BLaER1 (cell line): ENCODE measurements around the gene EML4.
"Not testable (repeated sequence)": the region's sequence is repeated elsewhere in the genome, so short reads cannot be mapped to it uniquely, and the experiment has no call there.

Source experiments
- H3K27ac ChIP-seq: shearing (Covaris generic); formaldehyde crosslinking; 2 replicates; pipeline ENCODE4 v1.8.1; 2022
- H3K27me3 ChIP-seq: shearing (Covaris generic); formaldehyde crosslinking; 2 replicates; pipeline ENCODE4 v1.8.1; 2022
- H3K36me3 ChIP-seq: shearing (Covaris generic); formaldehyde crosslinking; 2 replicates; pipeline ENCODE4 v1.8.1; 2022
- H3K4me1 ChIP-seq: shearing (Covaris generic); formaldehyde crosslinking; 2 replicates; pipeline ENCODE4 v1.8.1; 2022
- H3K4me2 ChIP-seq: shearing (Covaris generic); formaldehyde crosslinking; 2 replicates; pipeline ENCODE4 v1.8.1; 2022
- H3K4me3 ChIP-seq: shearing (Covaris generic); formaldehyde crosslinking; 2 replicates; pipeline ENCODE4 v1.8.1; 2022
- H3K9ac ChIP-seq: shearing (Covaris generic); formaldehyde crosslinking; 2 replicates; pipeline ENCODE4 v1.8.1; 2022
- H3K9me3 ChIP-seq: shearing (Covaris generic); formaldehyde crosslinking; 2 replicates; pipeline ENCODE4 v1.8.1; 2022
- H4K20me1 ChIP-seq: shearing (Covaris generic); formaldehyde crosslinking; 2 replicates; pipeline ENCODE4 v1.8.1; 2022
- Cebpa-rat ChIP-seq: shearing (Covaris generic); IDR thresholded peaks from 2 replicates; pipeline ENCODE4 v1.8.1; 2022

Gene EML4

DNA sequence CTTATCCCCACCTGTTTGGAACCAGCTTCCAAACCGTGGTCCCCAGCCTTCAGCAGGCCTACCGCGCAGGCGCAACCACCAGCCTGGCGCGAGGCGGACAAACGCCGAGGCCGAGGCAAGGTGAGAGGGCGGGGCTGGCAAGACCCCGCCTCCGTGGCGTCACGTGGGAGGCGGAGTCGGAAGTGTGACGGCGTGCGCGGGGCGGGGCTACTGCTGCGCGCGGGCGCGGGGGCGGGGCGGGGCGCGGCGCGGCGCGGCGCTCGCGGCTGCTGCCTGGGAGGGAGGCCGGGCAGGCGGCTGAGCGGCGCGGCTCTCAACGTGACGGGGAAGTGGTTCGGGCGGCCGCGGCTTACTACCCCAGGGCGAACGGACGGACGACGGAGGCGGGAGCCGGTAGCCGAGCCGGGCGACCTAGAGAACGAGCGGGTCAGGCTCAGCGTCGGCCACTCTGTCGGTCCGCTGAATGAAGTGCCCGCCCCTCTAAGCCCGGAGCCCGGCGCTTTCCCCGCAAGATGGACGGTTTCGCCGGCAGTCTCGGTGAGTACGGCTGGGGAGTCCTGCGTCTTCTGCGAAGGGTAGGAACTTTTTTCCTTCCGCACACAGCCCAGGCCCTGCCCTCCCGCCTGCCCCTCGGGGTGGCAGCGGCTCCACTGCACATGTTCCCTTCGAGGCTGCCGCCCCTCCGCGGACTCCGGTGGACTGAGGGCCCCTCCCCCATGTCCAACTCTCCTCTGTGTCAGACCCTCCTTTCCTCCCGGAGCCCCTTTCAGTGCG is at the start of gene EML4:
Gene EML4, plus strand, starts transcription at position 254 of the 774 bp plus-strand sequence. Its CDS starts 259 bp downstream, at position 513.
- H3K4me3 ChIP-seq = peak within 1 kb of the TSS; percentile 94
- TF ChIP-seq Cebpa-rat = no peak
- H3K36me3 ChIP-seq = 0 out of 2 replicates have a peak, but pooled peaks cover 4% of the 10 kb centered on the region
- H3K9ac ChIP-seq = peak within 1 kb of the TSS; percentile 88
- H3K4me2 ChIP-seq = peak within 1 kb of the TSS; percentile 81
- no peaks in the 10 kb centered on the region for H3K27me3 ChIP-seq
- no peaks in the 10 kb centered on the region for H3K9me3 ChIP-seq
- peaks cover 30% of the 10 kb centered on the region for H4K20me1 ChIP-seq
- H3K27ac ChIP-seq = peak within 1 kb of the TSS; percentile 84
- H3K4me1 ChIP-seq = peaks cover 28% of the 10 kb centered on the region

DNA sequence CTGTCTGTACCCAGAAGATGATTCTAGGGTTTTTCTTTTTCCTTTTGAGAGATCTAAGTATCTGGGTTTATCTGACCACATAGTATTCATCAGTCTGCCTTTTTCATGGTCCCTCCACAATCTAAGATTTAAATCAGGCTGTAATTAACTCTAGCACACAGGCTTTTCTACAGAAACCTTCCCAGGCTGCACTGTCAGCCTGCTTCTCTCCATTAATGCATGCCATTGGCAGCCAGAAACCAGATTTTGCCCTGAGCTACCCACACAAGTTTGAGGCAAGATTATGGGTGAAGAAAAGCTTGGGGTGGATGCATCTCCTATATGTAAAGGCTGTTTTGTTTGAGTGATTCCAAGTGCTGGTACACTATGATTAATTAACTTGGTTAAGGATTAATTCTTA is 45.7 kb upstream of the EML4 start:
- Histone ChIP-seq H3K36me3 (no peaks in the 10 kb centered on the region), H3K27ac (no peak overlapping the region), H4K20me1 (no peaks in the 10 kb centered on the region), H3K9me3 (peaks cover 18% of the 10 kb centered on the region), H3K9ac (no peak overlapping the region), H3K4me2 (peak overlapping the region; percentile 40; the same call in 1 of the 2 replicates), H3K27me3 (no peaks in the 10 kb centered on the region), H3K4me1 (peaks cover 38% of the 10 kb centered on the region), H3K4me3 (no peak overlapping the region)
- TF ChIP-seq Cebpa-rat = no peak

- H3K9ac ChIP-seq = no peak overlapping the region
- H4K20me1 ChIP-seq = no peaks in the 10 kb centered on the region
- H3K4me2 ChIP-seq = peak overlapping the region; percentile 40
- no peaks in the 10 kb centered on the region for H3K27me3 ChIP-seq
- H3K36me3 ChIP-seq = no peaks in the 10 kb centered on the region
- H3K4me3 ChIP-seq = no peak overlapping the region
- peaks cover 18% of the 10 kb centered on the region for H3K9me3 ChIP-seq
- no peak overlapping the region for H3K27ac ChIP-seq
- TF ChIP-seq Cebpa-rat = no peak
- peaks cover 40% of the 10 kb centered on the region for H3K4me1 ChIP-seq
Measured at GRCh38 chr2:42124011-42124785, 45.0 kb upstream of the EML4 start.

GRCh38 chr2:42125841-42126594 is 43.1 kb upstream of the EML4 start:
- no peaks in the 10 kb centered on the region for H3K27me3 ChIP-seq
- no peak overlapping the region for H3K4me2 ChIP-seq
- H3K9me3 ChIP-seq = peaks cover 18% of the 10 kb centered on the region
- TF ChIP-seq Cebpa-rat = no peak
- no peaks in the 10 kb centered on the region for H4K20me1 ChIP-seq
- H3K27ac ChIP-seq = no peak overlapping the region
- no peak overlapping the region for H3K9ac ChIP-seq
- H3K36me3 ChIP-seq = no peaks in the 10 kb centered on the region
- no peak overlapping the region for H3K4me3 ChIP-seq
- H3K4me1 ChIP-seq = peaks cover 53% of the 10 kb centered on the region

- H3K4me3 ChIP-seq, H3K9ac ChIP-seq, H3K36me3 ChIP-seq, H3K27ac ChIP-seq, H3K27me3 ChIP-seq, H3K9me3 ChIP-seq, H4K20me1 ChIP-seq: not testable (repeated sequence)
- H3K4me1 ChIP-seq = peaks cover 57% of the 10 kb centered on the region
- peak overlapping the region; percentile 70 for H3K4me2 ChIP-seq
Measured at GRCh38 chr2:42126873-42127272, 42.3 kb upstream of the EML4 start.

GRCh38 chr2:42127425-42128424 is 41.4 kb upstream of the EML4 start:
- Histone ChIP-seq H3K27me3 (no peaks in the 10 kb centered on the region), H3K4me1 (peaks cover 66% of the 10 kb centered on the region), H4K20me1 (no peaks in the 10 kb centered on the region), H3K9ac (no peak overlapping the region), H3K36me3 (no peaks in the 10 kb centered on the region), H3K27ac (no peak overlapping the region), H3K9me3 (peaks cover 2% of the 10 kb centered on the region), H3K4me3 (no peak overlapping the region), H3K4me2 (peak overlapping the region; percentile 70)
- no peak for TF ChIP-seq Cebpa-rat

GRCh38 chr2:42128721-42129486 is 40.2 kb upstream of the EML4 start:
- H3K27ac ChIP-seq = peak overlapping the region; percentile 45; the same call in 1 of the 2 replicates
- H3K4me1 ChIP-seq = peaks cover 72% of the 10 kb centered on the region
- no peaks in the 10 kb centered on the region for H3K36me3 ChIP-seq
- no peak for TF ChIP-seq Cebpa-rat
- no peaks in the 10 kb centered on the region for H3K9me3 ChIP-seq
- no peak overlapping the region for H3K4me3 ChIP-seq
- H3K4me2 ChIP-seq = peak overlapping the region; percentile 70
- H4K20me1 ChIP-seq = no peaks in the 10 kb centered on the region
- H3K27me3 ChIP-seq = no peaks in the 10 kb centered on the region
- no peak overlapping the region for H3K9ac ChIP-seq

DNA sequence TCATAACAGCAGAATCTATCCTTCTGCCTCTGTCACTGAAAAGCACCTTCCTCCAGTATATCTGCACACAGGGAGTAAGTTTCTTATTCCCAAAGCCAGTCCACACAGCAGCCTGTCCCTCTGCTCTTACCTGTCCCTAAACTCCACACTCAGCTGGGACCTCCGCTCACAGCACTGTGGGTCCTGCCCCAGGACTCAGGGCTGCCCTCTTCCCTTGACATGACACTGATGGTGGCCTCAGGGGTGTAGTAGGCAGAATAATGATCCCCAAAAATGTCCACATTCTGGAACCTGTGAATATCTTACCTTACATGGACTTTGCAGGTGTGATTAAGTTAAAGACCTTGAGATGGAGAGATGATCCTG is 39.7 kb upstream of the EML4 start:
- no peaks in the 10 kb centered on the region for H3K36me3 ChIP-seq
- peak overlapping the region; percentile 45; the same call in 1 of the 2 replicates for H3K27ac ChIP-seq
- H3K9me3 ChIP-seq = no peaks in the 10 kb centered on the region
- no peak overlapping the region for H3K9ac ChIP-seq
- H4K20me1 ChIP-seq = no peaks in the 10 kb centered on the region
- no peak overlapping the region for H3K4me3 ChIP-seq
- H3K4me1 ChIP-seq = peaks cover 72% of the 10 kb centered on the region
- no peaks in the 10 kb centered on the region for H3K27me3 ChIP-seq
- TF ChIP-seq Cebpa-rat = no peak
- peak overlapping the region; percentile 70 for H3K4me2 ChIP-seq
